GM06990 (cell line): ENCODE measurements around the gene NPAS4.

Experiments used
- DNase-seq: peaks from one replicate; pipeline ENCODE4 v3.0.0-alpha.2; 2011; ENCODE audit not compliant: insufficient read length; ENCODE audit errors: extremely low read depth
- H3K27me3 ChIP-seq: replicated peaks from 2 replicates; pipeline ENCODE4 v1.6.0; 2011; ENCODE audit warnings: low read length; ENCODE audit not compliant: control insufficient read depth, insufficient read depth
- H3K36me3 ChIP-seq: 2 replicates; pipeline ENCODE4 v1.5.1; 2011; ENCODE audit warnings: low read length; ENCODE audit not compliant: control insufficient read depth, insufficient read depth
- H3K4me3 ChIP-seq: replicated peaks from 2 replicates; pipeline ENCODE4 v1.5.1; 2011; ENCODE audit warnings: low read depth, mild to moderate bottlenecking, control low read depth, low read length
- TF ChIP-seq, protein P1 (sequence below): IDR thresholded peaks from 2 replicates; pipeline ENCODE4 v1.5.1; 2011; ENCODE audit warnings: low read length, control low read depth, mild to moderate bottlenecking, inconsistent platforms; ENCODE audit not compliant: insufficient read depth, poor library complexity, severe bottlenecking

The NPAS4 gene

DNA sequence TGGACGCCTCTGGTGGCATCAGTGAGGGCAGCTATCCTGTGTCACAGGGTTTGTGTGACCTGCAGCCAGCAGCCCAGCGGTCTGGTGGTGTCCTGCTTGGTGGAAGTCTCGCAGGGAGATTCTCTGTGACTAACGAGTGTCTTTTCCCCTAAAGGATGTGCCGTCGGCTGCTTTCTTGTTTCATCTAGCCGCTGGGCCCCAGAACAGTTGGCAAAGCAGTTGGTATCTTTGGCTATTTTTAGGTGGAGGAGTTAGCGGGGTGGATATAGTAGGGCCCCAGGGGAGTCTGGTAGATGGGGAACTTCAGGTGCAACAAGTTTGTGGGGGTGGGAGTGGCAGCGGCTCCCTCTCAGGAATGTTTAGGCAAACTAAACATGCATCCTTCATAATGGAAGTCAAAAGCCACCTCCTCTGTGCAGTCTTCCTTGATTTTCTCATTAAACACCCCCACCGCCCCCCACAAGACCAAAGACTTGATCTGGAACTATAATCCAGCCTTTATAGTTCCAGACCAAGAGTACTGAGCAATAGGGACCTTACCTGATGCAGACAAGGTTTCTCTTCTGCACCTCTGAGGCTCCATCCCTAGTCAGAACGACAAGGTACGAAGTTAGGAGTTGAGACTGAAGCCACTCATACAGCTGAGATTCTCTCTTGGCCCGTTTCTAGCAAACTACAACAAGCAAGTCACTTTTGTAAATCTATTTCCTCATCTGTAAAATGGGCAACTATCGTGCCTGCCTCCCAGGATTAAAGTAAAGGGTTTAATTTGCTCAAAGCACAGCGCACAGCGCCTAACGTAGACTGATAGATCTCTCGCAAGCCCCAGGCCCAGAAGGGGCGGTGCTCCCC is 44.8 kb downstream of the NPAS4 start:
- H3K27me3 ChIP-seq, result no peaks in the 10 kb centered on the region
- no peak for DNase-seq
- TF ChIP-seq, protein P1, sequence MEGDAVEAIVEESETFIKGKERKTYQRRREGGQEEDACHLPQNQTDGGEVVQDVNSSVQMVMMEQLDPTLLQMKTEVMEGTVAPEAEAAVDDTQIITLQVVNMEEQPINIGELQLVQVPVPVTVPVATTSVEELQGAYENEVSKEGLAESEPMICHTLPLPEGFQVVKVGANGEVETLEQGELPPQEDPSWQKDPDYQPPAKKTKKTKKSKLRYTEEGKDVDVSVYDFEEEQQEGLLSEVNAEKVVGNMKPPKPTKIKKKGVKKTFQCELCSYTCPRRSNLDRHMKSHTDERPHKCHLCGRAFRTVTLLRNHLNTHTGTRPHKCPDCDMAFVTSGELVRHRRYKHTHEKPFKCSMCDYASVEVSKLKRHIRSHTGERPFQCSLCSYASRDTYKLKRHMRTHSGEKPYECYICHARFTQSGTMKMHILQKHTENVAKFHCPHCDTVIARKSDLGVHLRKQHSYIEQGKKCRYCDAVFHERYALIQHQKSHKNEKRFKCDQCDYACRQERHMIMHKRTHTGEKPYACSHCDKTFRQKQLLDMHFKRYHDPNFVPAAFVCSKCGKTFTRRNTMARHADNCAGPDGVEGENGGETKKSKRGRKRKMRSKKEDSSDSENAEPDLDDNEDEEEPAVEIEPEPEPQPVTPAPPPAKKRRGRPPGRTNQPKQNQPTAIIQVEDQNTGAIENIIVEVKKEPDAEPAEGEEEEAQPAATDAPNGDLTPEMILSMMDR, result no peak
- no peaks in the 10 kb centered on the region for H3K36me3 ChIP-seq
- H3K4me3 ChIP-seq, result peak overlapping the region; percentile 62; the same call in 1 of the 2 replicates

DNA sequence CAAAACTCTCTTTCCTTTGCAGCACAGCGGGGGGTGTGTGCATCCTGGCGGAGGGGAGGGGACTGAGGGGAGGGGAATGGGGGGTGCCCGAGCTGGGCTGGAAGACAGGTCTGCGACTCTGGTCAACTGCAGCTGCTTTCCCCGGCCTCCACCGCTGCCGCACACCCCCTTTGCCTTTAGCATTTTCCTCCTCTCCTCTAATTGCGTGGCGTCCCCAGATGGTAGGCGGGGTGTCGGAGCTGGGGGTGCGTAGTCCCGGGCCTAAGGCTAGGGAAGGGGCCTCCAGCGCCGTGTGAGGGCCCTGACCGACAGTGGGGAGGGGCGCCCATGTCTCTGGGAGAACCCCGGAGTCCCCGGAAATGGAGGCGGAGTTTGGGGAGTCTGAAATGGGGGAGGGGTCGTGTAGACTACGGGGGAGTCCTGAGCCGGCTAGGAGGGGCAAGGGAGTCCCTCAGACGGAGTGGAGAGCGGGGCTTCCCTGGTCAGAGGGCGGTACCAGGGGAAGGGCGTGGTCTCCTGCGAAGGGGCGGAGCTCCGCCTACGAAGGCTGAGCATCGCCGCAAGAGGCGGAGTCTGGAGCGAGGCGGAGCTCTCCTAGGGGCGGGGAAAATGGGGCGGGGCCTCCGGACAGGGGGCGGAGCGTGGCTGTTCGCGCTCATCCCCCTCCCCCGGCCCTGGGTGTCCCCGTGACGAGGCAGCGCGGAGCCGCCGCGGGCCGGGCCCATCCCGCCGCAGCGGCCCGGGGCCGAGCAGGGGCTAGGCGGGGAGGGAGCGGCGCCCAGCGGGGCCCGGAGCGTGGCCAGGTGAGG is 45.6 kb downstream of the NPAS4 start, which contains the start of gene PELI3:
Gene PELI3 (plus strand): TSS at position 681 of the 809 bp plus-strand sequence. CDS start 1,224 bp downstream, outside the sequence.
- TF ChIP-seq, protein P1, result no peak
- peak; percentile 89 for DNase-seq
- Histone ChIP-seq H3K36me3 (no peaks in the 10 kb centered on the region), H3K4me3 (peak within 1 kb of the TSS; percentile 62), H3K27me3 (no peaks in the 10 kb centered on the region)

DNA sequence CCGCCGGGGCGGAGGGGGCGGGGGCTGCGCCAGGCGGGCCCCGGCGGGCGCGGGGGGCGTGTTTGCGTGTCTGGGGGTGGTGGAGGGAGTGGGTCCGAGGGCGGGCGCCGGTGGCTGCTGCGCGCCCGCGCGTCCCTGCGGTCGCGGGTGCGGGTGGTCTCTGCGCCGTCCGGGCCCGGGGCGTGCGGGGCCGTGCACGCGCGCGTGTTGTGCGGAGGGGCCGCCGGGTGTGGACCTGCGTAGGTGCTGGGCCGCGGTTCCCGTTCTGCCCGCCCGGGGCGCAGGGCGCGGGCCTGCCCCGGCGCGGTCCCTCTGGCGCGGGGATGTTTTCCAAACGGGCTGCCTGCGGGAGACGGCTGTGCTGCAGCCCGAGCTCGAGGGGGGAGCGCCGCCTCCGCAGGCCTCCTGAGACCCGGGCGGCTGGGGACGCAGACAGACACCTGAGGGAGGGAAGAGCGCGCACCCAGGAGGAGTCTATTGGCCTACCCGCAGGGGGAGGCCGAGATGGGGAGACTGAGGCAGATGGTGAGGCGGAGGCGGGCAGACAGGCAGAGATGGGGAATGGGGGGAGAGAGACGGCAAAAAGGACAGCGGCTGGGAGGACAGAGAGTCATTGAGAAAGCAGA is 46.3 kb downstream of the NPAS4 start:
- peak; percentile 52 for DNase-seq

DNA sequence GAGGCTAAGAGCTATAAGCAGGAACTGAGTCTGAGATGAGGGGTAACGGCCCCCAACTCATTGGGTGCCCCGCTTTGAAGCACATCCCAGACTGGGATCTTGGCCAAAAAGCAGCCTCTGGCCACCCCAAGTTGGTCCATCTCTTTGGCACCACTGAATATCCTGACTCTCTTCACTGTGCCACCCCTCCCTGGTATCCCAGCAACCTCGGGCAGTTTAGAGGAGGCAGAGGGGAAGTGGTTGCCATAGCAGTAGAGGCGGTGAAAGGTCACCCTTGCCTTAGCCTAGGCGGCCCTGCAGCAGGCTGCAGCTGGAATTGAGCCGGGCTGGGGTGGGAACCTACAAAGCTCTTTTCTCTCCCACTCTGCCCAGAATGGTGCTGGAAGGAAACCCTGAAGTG is 46.9 kb downstream of the NPAS4 start:
- TF ChIP-seq, protein P1, result no peak
- no peak overlapping the region; the same call in 1 of the 2 replicates for H3K4me3 ChIP-seq
- H3K36me3 ChIP-seq, result no peaks in the 10 kb centered on the region
- DNase-seq, result no peak
- H3K27me3 ChIP-seq, result no peaks in the 10 kb centered on the region

More for the DNA sequence above, 46.3 kb downstream of the NPAS4 start:
- Histone ChIP-seq H3K36me3 (no peaks in the 10 kb centered on the region), H3K4me3 (peak overlapping the region; percentile 62), H3K27me3 (no peaks in the 10 kb centered on the region)
- TF ChIP-seq, protein P1, result no peak

DNA sequence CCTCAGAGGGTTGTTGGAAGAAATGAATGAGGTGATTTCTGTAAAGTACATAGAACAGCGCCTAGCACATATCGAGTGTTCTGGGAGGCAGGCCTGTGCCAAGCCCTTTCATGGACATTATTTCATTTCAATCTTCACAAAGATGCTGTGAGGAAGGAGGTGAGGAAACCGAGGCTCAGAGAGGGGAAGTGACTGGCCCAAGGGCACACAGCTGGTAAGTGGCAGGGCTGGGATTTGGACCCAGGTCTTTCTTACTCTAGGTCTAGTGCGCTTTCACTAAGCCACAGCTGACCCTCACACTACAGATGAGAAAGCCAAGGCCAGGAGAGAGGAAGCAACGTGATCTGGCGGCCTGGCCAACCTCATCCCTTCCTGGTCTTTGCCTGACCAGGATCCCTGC is 47.9 kb downstream of the NPAS4 start:
- TF ChIP-seq, protein P1, result no peak
- Histone ChIP-seq H3K4me3 (no peak overlapping the region), H3K27me3 (no peaks in the 10 kb centered on the region), H3K36me3 (no peaks in the 10 kb centered on the region)
- no peak for DNase-seq
